ENCODE measurements around the gene CTDSPL2. TPM values are rescaled to one million over a fixed set of nuclear protein-coding genes. Genes with fewer than 3 reads are reported as not detected.

CTDSPL2 gene
- total RNA-seq, 4 donors from 2014 or later = 18.3 to 26.1 (median 24.5) TPM

DNA sequence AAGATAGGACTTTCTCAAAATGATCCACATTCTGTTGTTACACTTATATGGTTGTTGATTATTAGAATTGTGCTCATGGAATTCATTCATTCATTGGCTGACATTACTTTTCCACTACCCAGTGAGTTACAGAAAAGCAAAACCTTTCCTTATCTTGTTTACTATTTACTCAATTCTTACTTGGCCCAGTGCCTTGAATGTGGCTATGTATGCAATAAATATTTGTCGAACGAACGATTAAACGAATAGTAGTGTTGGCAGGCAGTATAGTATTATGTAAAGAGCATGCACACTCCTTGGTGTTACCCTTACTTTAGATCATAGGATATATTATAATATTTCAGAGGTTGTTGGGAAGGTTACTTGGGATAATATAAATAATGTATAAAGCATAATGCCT, 31.0 kb downstream of the CTDSPL2 start:
- Histone ChIP-seq H3K27ac (no peak overlapping the region), H3K27me3 (no peaks in the 10 kb centered on the region), H3K4me1 (peaks cover 0 to 6% of the 10 kb centered on the region in 2 donors), H3K9me3 (no peaks in the 10 kb centered on the region), H3K4me3 (no peak overlapping the region), H3K36me3 (peaks cover 0 to 14% of the 10 kb centered on the region in 2 donors)
- intact Hi-C loops (cut with DNase I; ENCODE audit: low total_unique reads) (no loop called here), in situ Hi-C loops (cut with MboI; ENCODE audit: low sequenced_read_pairs in 4 of 4) (no loop called here)
- no peak for DNase-seq
- ATAC-seq = no peak
- TF ChIP-seq CTCF (IDR thresholded peaks at IDR 0.05 in 4 of 5, conservative IDR thresholded peaks at IDR 0.05 in 1 of 5) (no peak), POLR2A (IDR thresholded peaks at IDR 0.05) (no peak)

DNA sequence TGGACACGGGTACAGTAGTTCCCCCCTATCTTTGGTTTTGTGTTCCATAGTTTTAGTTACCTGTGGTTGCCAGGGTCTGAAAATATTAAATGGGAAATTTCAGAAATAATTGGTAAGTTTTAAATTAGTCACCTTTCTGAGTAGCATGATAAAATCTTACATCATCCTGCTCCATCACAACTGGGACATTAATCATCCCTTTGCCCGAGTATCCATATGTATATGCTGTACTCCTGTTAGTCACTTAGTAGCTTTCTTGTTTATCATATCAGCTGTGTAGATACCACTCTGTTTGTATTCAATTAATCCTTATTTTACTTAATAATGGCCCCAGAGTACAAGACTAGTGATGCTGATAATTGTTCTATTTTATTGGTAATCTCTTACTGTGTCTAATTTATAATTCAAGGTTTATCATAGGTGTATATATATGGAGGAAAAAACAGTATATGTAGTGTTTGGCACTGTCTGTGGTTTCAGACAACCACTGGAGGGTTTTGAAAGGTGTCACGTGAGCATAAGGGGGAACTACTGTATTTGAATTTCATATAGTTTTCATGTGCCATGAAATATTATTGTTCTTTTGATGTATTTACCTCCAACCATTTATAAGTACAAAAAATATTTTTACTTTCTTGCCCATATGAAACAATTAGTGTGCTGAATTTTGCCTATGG, 41.4 kb downstream of the CTDSPL2 start:
- no peaks in the 10 kb centered on the region for H3K9me3 ChIP-seq
- ATAC-seq (no peak), DNase-seq (no peak)
- intact Hi-C loops (cut with DNase I; ENCODE audit: low total_unique reads) (no loop called here), in situ Hi-C loops (cut with MboI; ENCODE audit: low sequenced_read_pairs in 4 of 4) (no loop called here)
- H3K4me1 ChIP-seq = no peaks in the 10 kb centered on the region
- no peaks in the 10 kb centered on the region for H3K27me3 ChIP-seq
- H3K36me3 ChIP-seq = peaks cover 0 to 8% of the 10 kb centered on the region in 2 donors
- no peak overlapping the region for H3K27ac ChIP-seq
- no peak for TF ChIP-seq POLR2A (IDR thresholded peaks at IDR 0.05)
- TF ChIP-seq CTCF (IDR thresholded peaks at IDR 0.05 in 4 of 5, conservative IDR thresholded peaks at IDR 0.05 in 1 of 5) = no peak
- no peak overlapping the region for H3K4me3 ChIP-seq

GRCh38 chr15:44471885-44472455, 44.5 kb downstream of the CTDSPL2 start:
- Histone ChIP-seq H3K4me1 (no peaks in the 10 kb centered on the region), H3K27ac (no peak overlapping the region), H3K9me3 (no peaks in the 10 kb centered on the region), H3K36me3 (no peaks in the 10 kb centered on the region), H3K4me3 (no peak overlapping the region), H3K27me3 (no peaks in the 10 kb centered on the region)
- in situ Hi-C loops (cut with MboI; ENCODE audit: low sequenced_read_pairs in 4 of 4) = no loop called here
- DNase-seq = no peak
- TF ChIP-seq CTCF (IDR thresholded peaks at IDR 0.05 in 4 of 5, conservative IDR thresholded peaks at IDR 0.05 in 1 of 5) (no peak), POLR2A (IDR thresholded peaks at IDR 0.05) (no peak)
- ATAC-seq = no peak
- intact Hi-C loops (cut with DNase I; ENCODE audit: low total_unique reads) = no loop called here

DNA sequence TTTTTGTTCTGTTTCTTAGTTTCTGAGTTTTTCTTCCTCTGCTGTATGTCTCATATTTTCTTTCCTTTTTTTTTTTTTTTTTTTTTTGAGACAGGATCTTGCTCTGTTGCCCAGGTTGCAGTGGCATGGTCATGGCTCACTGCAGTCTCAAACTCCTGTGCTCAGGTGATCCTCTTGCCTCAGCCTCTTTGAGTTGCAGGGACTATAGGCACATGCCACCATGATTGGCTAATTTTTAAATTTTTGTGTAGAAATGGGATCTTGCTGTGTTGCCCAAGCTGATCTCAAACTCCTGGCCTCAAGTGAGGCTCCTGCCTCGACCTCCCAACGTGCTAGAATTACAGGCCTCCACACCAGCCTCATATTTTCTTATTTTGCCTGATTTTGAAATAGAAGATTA, 51.9 kb downstream of the CTDSPL2 start:
- Histone ChIP-seq H3K9me3 (no peaks in the 10 kb centered on the region), H3K36me3 (no peaks in the 10 kb centered on the region), H3K27ac (no peak overlapping the region), H3K4me1 (peaks cover 7% of the 10 kb centered on the region in 2 donors), H3K4me3 (no peak overlapping the region), H3K27me3 (no peaks in the 10 kb centered on the region)
- in situ Hi-C loops (cut with MboI; ENCODE audit: low sequenced_read_pairs in 4 of 4) = no loop called here
- intact Hi-C loops (cut with DNase I; ENCODE audit: low total_unique reads) = no loop called here
- DNase-seq = no peak
- no peak for ATAC-seq
- TF ChIP-seq CTCF (IDR thresholded peaks at IDR 0.05 in 4 of 5, conservative IDR thresholded peaks at IDR 0.05 in 1 of 5) (no peak), POLR2A (IDR thresholded peaks at IDR 0.05) (no peak)
